Endothelial cell of umbilical vein (primary cell): ENCODE data around the gene PLCG2. TPM values are rescaled to one million over a fixed set of nuclear protein-coding genes. Genes with fewer than 3 reads are reported as not detected.

Experiments used
- BruUV-seq: library from RNA; stranded (reverse); fragments of 400-500 nt; replicated peaks from 2 replicates; lab custom pipeline; 2021; lab: Mats Ljungman, UMichigan
- CTCF ChIA-PET: fragments of 300-600, 350-600 bp; sonication (Branson Sonifier 250); formaldehyde crosslinking; loops from one replicate; lab custom pipeline; 2021; ENCODE audit warnings: antibody characterized with exemption, inconsistent platforms; lab: Charles Lee
- POLR2A ChIA-PET: fragments of 300-600, 350-600 bp; sonication (Branson Sonifier 250); formaldehyde crosslinking; loops from one replicate; lab custom pipeline; 2021; ENCODE audit warnings: antibody characterized with exemption, inconsistent platforms; lab: Charles Lee
- DNase-seq: peaks from one replicate; pipeline ENCODE4 v3.0.0-alpha.2; 2011; ENCODE audit warnings: low read depth, low spot score
- FAIRE-seq: peaks from 2 replicates; lab custom pipeline; 2011; peaks lifted over from hg19 to GRCh38; lab: Jason Lieb, UNC
- H2AFZ ChIP-seq: 2 replicates; pipeline ENCODE4 v1.6.0; 2012; ENCODE audit warnings: low read depth, low read length, control low read depth, inconsistent platforms
- H3K27ac ChIP-seq: 2 replicates; pipeline ENCODE4 v1.5.1; 2011; ENCODE audit warnings: low read depth, mild to moderate bottlenecking, control low read depth, low read length, moderate library complexity; ENCODE audit not compliant: insufficient read depth
- H3K27me3 ChIP-seq, 2 experiments: 2 replicates each; pipeline versions ENCODE4 v1.6.0 to v1.6.1; 2011; ENCODE audit warnings: low read length in 2 of 2, mixed read lengths in 1 of 2; ENCODE audit not compliant: control insufficient read depth in 2 of 2, insufficient read depth in 2 of 2
- H3K36me3 ChIP-seq, 2 experiments: 2 replicates in 1 of 2; 3 replicates in 1 of 2; pipeline ENCODE4 v1.5.1; 2011; ENCODE audit warnings: low read length in 2 of 2, mild to moderate bottlenecking in 1 of 2, moderate library complexity in 1 of 2; ENCODE audit not compliant: control insufficient read depth in 2 of 2, insufficient read depth in 2 of 2; ENCODE audit errors: extremely low read depth in 1 of 2
- H3K4me1 ChIP-seq: 3 replicates; pipeline ENCODE4 v1.5.1; 2011; ENCODE audit warnings: mild to moderate bottlenecking, low read length; ENCODE audit not compliant: control insufficient read depth, insufficient read depth; ENCODE audit errors: extremely low read depth
- H3K4me2 ChIP-seq: 2 replicates; pipeline ENCODE4 v1.6.1; 2011; ENCODE audit warnings: low read length, control low read depth, mixed read lengths; ENCODE audit not compliant: insufficient read depth
- H3K4me3 ChIP-seq, 3 experiments: fragments of 200-600 bp in 1 of 3; sonication (generic), shearing (Covaris generic) in 1 of 3; replicated peaks in 1 of 3; 2 replicates each; pipeline ENCODE4 v1.5.1; 2011 to 2016; ENCODE audit warnings: control low read depth in 3 of 3, low read length in 3 of 3, mild to moderate bottlenecking in 2 of 3, inconsistent platforms in 1 of 3, low read depth in 1 of 3, moderate library complexity in 1 of 3; ENCODE audit not compliant: insufficient read depth in 1 of 3
- H3K79me2 ChIP-seq: 2 replicates; pipeline ENCODE4 v1.6.0; 2012; ENCODE audit warnings: low read length, inconsistent platforms; ENCODE audit not compliant: control insufficient read depth, insufficient read depth
- H3K9ac ChIP-seq: replicated peaks from 2 replicates; pipeline ENCODE3; 2011; ENCODE audit warnings: low read length, control low read depth; ENCODE audit not compliant: insufficient read depth; ENCODE audit errors: extremely low read depth
- H3K9me1 ChIP-seq: replicated peaks from 3 replicates; pipeline ENCODE4 v1.6.0; 2011; ENCODE audit warnings: mild to moderate bottlenecking, low read length; ENCODE audit not compliant: control insufficient read depth, insufficient read depth; ENCODE audit errors: extremely low read depth
- H3K9me3 ChIP-seq: replicated peaks from 2 replicates; pipeline ENCODE4 v1.5.1; 2012; ENCODE audit warnings: low read length, inconsistent platforms; ENCODE audit not compliant: control insufficient read depth, insufficient read depth
- H4K20me1 ChIP-seq: replicated peaks from 2 replicates; pipeline ENCODE3; 2011; ENCODE audit warnings: mild to moderate bottlenecking, low read length; ENCODE audit not compliant: control insufficient read depth, insufficient read depth; ENCODE audit errors: extremely low read depth
- EZH2 ChIP-seq: IDR thresholded peaks from 2 replicates; pipeline ENCODE4 v1.6.1; 2012; ENCODE audit warnings: borderline replicate concordance, low read depth, mild to moderate bottlenecking, moderate library complexity, low read length, inconsistent platforms; ENCODE audit not compliant: severe bottlenecking
- FOS ChIP-seq: IDR thresholded peaks from 2 replicates; pipeline ENCODE4 v1.6.1; 2011; ENCODE audit warnings: mild to moderate bottlenecking, low read length, moderate library complexity, borderline replicate concordance; ENCODE audit not compliant: insufficient read depth
- GATA2 ChIP-seq: IDR thresholded peaks from 2 replicates; pipeline ENCODE4 v1.7.0; 2011; ENCODE audit warnings: low read depth, mild to moderate bottlenecking, moderate library complexity, mixed read lengths, low read length; ENCODE audit not compliant: insufficient read length, insufficient read depth
- JUN ChIP-seq: IDR thresholded peaks from 2 replicates; pipeline ENCODE4 v1.6.1; 2011; ENCODE audit warnings: borderline replicate concordance, low read depth; ENCODE audit not compliant: insufficient read length, insufficient read depth
- MYC ChIP-seq: IDR thresholded peaks from one replicate; pipeline ENCODE4 v1.6.1; 2011; ENCODE audit warnings: mild to moderate bottlenecking, low read depth, low read length
- POLR2A ChIP-seq: IDR thresholded peaks from 2 replicates; pipeline ENCODE4 v1.6.1; 2012; ENCODE audit warnings: low read depth, mild to moderate bottlenecking, control low read depth, low read length
- POLR2AphosphoS5 ChIP-seq: IDR thresholded peaks from 2 replicates; pipeline ENCODE4 v1.6.1; 2012; ENCODE audit warnings: low read depth, mild to moderate bottlenecking, control low read depth, low read length, moderate library complexity; ENCODE audit not compliant: insufficient read depth
- dilution Hi-C: fragments of 300-500 bp; cut with MboI; formaldehyde crosslinking; loops from one replicate; pipeline ENCODE4 v1.15.0; 2019; ENCODE audit warnings: low sequenced_read_pairs; ENCODE audit not compliant: extremely low pct_ligation_motif_present
- intact Hi-C: fragments of 100-400 bp; cut with micrococcal nuclease; formaldehyde crosslinking; loops from one replicate; pipeline ENCODE4 v1.10.0; 2022
- polyA plus RNA-seq, 4 experiments: library from polyadenylated mRNA; depleted of rRNA in 3 of 4; stranded (reverse) in 3 of 4; unstranded in 1 of 4; fragments of >200 nt; gene quantifications; 2 replicates each; pipeline versions ENCODE4 v1.2.1 to v1.2.3, GENCODE V29; 2011 to 2012; ENCODE audit warnings: missing spikeins in 1 of 4
- total RNA-seq: library from RNA; stranded (reverse); gene quantifications from 2 replicates; pipeline ENCODE4 v1.2.3, GENCODE V29; 2021
- TF ChIP-seq, protein P1 (sequence below), 2 donors: IDR thresholded peaks; 1 replicate in 1 of 2; 2 replicates in 1 of 2; pipeline ENCODE4 v1.5.1; 2011; ENCODE audit warnings: low read length in 2 of 2, mild to moderate bottlenecking in 2 of 2, moderate library complexity in 2 of 2, control low read depth in 1 of 2, inconsistent platforms in 1 of 2, low read depth in 1 of 2; ENCODE audit not compliant: insufficient read depth in 1 of 2; ENCODE audit errors: extremely low read depth in 1 of 2
- TF ChIP-seq, protein P2 (sequence below): IDR thresholded peaks from 2 replicates; pipeline ENCODE4 v1.6.1; 2011; ENCODE audit not compliant: insufficient read depth, insufficient read length

The PLCG2 gene
- total and polyA plus RNA-seq, 2 donors (not counting 3 experiments of a cell fraction or from before 2014, with no cell fraction given): 10.8 to 13.6 TPM

DNA sequence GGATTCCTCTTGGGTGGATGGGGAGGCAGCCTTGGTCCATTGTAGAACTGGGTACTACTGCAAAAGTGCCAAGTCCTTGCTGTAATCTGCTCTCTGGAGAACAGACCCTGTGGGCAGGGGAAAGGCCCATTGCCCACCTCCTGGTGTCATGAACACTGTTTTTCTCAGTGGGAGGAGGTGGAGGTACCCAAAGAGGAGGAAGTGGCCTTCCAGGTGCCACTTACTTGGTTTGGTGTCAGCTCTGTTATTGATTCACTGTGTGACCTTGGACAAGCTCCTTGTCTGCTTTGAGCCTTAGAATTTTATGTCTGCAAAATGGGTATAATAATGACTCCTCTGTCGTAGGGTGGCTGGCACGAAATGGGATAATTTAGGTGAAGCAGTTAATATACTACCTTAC, 55.8 kb downstream of the PLCG2 start:
- H3K4me3 ChIP-seq: no peak overlapping the region
- no peaks in the 10 kb centered on the region for H4K20me1 ChIP-seq
- TF ChIP-seq JUN (no peak), POLR2A (no peak), EZH2 (no peak), MYC (no peak), FOS (no peak), GATA2 (no peak), POLR2AphosphoS5 (no peak)
- TF ChIP-seq, protein P1, sequence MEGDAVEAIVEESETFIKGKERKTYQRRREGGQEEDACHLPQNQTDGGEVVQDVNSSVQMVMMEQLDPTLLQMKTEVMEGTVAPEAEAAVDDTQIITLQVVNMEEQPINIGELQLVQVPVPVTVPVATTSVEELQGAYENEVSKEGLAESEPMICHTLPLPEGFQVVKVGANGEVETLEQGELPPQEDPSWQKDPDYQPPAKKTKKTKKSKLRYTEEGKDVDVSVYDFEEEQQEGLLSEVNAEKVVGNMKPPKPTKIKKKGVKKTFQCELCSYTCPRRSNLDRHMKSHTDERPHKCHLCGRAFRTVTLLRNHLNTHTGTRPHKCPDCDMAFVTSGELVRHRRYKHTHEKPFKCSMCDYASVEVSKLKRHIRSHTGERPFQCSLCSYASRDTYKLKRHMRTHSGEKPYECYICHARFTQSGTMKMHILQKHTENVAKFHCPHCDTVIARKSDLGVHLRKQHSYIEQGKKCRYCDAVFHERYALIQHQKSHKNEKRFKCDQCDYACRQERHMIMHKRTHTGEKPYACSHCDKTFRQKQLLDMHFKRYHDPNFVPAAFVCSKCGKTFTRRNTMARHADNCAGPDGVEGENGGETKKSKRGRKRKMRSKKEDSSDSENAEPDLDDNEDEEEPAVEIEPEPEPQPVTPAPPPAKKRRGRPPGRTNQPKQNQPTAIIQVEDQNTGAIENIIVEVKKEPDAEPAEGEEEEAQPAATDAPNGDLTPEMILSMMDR (IDR thresholded peaks at IDR 0.05; ENCODE audit: extremely low read depth in 1 of 2, insufficient read depth in 1 of 2, low read depth in 1 of 2, low read length in 2 of 2): no peak
- TF ChIP-seq, protein P2, sequence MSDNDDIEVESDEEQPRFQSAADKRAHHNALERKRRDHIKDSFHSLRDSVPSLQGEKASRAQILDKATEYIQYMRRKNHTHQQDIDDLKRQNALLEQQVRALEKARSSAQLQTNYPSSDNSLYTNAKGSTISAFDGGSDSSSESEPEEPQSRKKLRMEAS: no peak
- no peak overlapping the region for H3K27ac ChIP-seq
- CTCF ChIA-PET: no interaction called here
- POLR2A ChIA-PET: no interaction called here
- dilution Hi-C loops (no loop called here), intact Hi-C loops (no loop called here)
- DNase-seq (no peak), FAIRE-seq (no peak)
- H3K79me2 ChIP-seq: no peaks in the 10 kb centered on the region
- H3K36me3 ChIP-seq: no peaks in the 10 kb centered on the region
- no peak overlapping the region for H3K4me2 ChIP-seq
- no TSS peak for BruUV-seq
- no peak overlapping the region for H3K9ac ChIP-seq
- no peaks in the 10 kb centered on the region for H3K9me1 ChIP-seq
- no peaks in the 10 kb centered on the region for H3K9me3 ChIP-seq
- H3K27me3 ChIP-seq: no peaks in the 10 kb centered on the region
- H3K4me1 ChIP-seq: peaks cover 7% of the 10 kb centered on the region
- no peak overlapping the region for H2AFZ ChIP-seq
